Smooth muscle cell (in vitro differentiated cells): ENCODE measurements around the gene MYO9B. TPM values are rescaled to one million over a fixed set of nuclear protein-coding genes. Genes with fewer than 3 reads are reported as not detected.
"Not testable (repeated sequence)": the region's sequence is repeated elsewhere in the genome, so short reads cannot be mapped to it uniquely, and the experiment has no call there.

Experiments used
- DNase-seq: peaks from one replicate; lab custom pipeline; 2025; ENCODE audit not compliant: unreplicated experiment; lab: John Stamatoyannopoulos, UW
- H2AFZ ChIP-seq: fragments of 200-600 bp; sonication (generic); 2 replicates; pipeline ENCODE4 v1.6.0; 2016; ENCODE audit warnings: antibody characterized with exemption, low read depth, mild to moderate bottlenecking
- H3F3A ChIP-seq: fragments of 200-600 bp; sonication (generic); 2 replicates; pipeline ENCODE4 v1.6.0; 2017; ENCODE audit warnings: antibody characterized with exemption, low read depth
- H3K27ac ChIP-seq: fragments of 200-600 bp; sonication (generic); 2 replicates; pipeline ENCODE4 v1.5.1; 2016; ENCODE audit warnings: low read depth, mild to moderate bottlenecking
- H3K27me3 ChIP-seq: fragments of 200-600 bp; sonication (generic); 2 replicates; pipeline ENCODE4 v1.6.1; 2016; ENCODE audit warnings: low read depth, mild to moderate bottlenecking
- H3K36me3 ChIP-seq: fragments of 200-600 bp; sonication (generic); 2 replicates; pipeline ENCODE4 v1.5.1; 2016; ENCODE audit warnings: low read depth
- H3K4me1 ChIP-seq: fragments of 200-600 bp; sonication (generic); 2 replicates; pipeline ENCODE4 v1.5.1; 2016; ENCODE audit warnings: low read depth
- H3K4me2 ChIP-seq: fragments of 200-600 bp; sonication (generic); 2 replicates; pipeline ENCODE4 v1.6.0; 2016; ENCODE audit warnings: mild to moderate bottlenecking
- H3K4me3 ChIP-seq: fragments of 200-600 bp; sonication (generic); 2 replicates; pipeline ENCODE4 v1.5.1; 2016; ENCODE audit warnings: mild to moderate bottlenecking
- H3K79me2 ChIP-seq: fragments of 200-600 bp; sonication (generic); 2 replicates; pipeline ENCODE4 v1.6.0; 2016; ENCODE audit warnings: low read depth, mild to moderate bottlenecking
- H3K9ac ChIP-seq: fragments of 200-600 bp; sonication (generic); 2 replicates; pipeline ENCODE4 v1.6.0; 2016; ENCODE audit warnings: low read depth
- H3K9me3 ChIP-seq: fragments of 200-600 bp; sonication (generic); replicated peaks from 2 replicates; pipeline ENCODE4 v1.5.1; 2016; ENCODE audit warnings: low read depth
- H4K20me1 ChIP-seq: fragments of 200-600 bp; sonication (generic); 2 replicates; pipeline ENCODE4 v1.6.0; 2016; ENCODE audit warnings: low read depth
- CTCF ChIP-seq: fragments of 200-600 bp; sonication (generic); IDR thresholded peaks from 2 replicates; pipeline ENCODE4 v1.5.1; 2017; ENCODE audit warnings: borderline replicate concordance, mild to moderate bottlenecking, antibody characterized with exemption; ENCODE audit not compliant: insufficient read depth, poor library complexity, severe bottlenecking
- WGBS: methylation state at CpG from one replicate; pipeline ENCODE4 v1.1.7; 2016; ENCODE audit warnings: low lambda C conversion rate; 5-methylcytosine and 5-hydroxymethylcytosine counted together
- polyA plus RNA-seq: library from polyadenylated mRNA; unstranded; fragments of >200 nt; fragmentation: Nextera tagmentation; extraction: Ambion mirVana; gene quantifications from 2 replicates; pipeline ENCODE4 v1.2.1, GENCODE V29; 2016
- total RNA-seq: library from RNA; depleted of rRNA; stranded (reverse); fragments of >200 nt; gene quantifications from 2 replicates; pipeline ENCODE4 v1.2.3, GENCODE V29; 2014

The MYO9B gene
- total and polyA plus RNA-seq, 2 experiments from 2014 or later: 44.6 to 46.6 TPM

- Histone ChIP-seq H2AFZ (no peak overlapping the region), H3K27ac (peak overlapping the region; percentile 97), H3K36me3 (no peaks in the 10 kb centered on the region), H3K4me1 (peaks cover 8% of the 10 kb centered on the region), H3K4me2 (peak overlapping the region; percentile 71), H3K4me3 (no peak overlapping the region), H3F3A (peaks cover 19% of the 10 kb centered on the region), H3K27me3 (no peaks in the 10 kb centered on the region), H3K9ac (peak overlapping the region; percentile 1), H3K79me2 (peaks cover 85% of the 10 kb centered on the region), H4K20me1 (peaks cover 63% of the 10 kb centered on the region), H3K9me3 (no peaks in the 10 kb centered on the region)
- WGBS: 90% methylated on average over 5 of the region's 5 CpGs
- DNase-seq: no peak
- TF ChIP-seq CTCF: no peak
Measured at GRCh38 chr19:17088552-17088951, 13.0 kb downstream of the MYO9B start.

GRCh38 chr19:17090583-17090982 is 15.0 kb downstream of the MYO9B start:
- H3K9me3 ChIP-seq: no peaks in the 10 kb centered on the region
- H3K4me1 ChIP-seq: peaks cover 8% of the 10 kb centered on the region
- H3K79me2 ChIP-seq: peaks cover 85% of the 10 kb centered on the region
- no peaks in the 10 kb centered on the region for H3K36me3 ChIP-seq
- H2AFZ ChIP-seq: no peak overlapping the region
- H3K9ac ChIP-seq: peak overlapping the region; percentile 86
- H4K20me1 ChIP-seq: peaks cover 43% of the 10 kb centered on the region
- no peak for DNase-seq
- peaks cover 19% of the 10 kb centered on the region for H3F3A ChIP-seq
- H3K4me2 ChIP-seq: peak overlapping the region; percentile 71
- WGBS: 80% methylated on average over 9 of the region's 9 CpGs
- no peak for TF ChIP-seq CTCF
- no peaks in the 10 kb centered on the region for H3K27me3 ChIP-seq
- peak overlapping the region; percentile 97 for H3K27ac ChIP-seq
- H3K4me3 ChIP-seq: no peak overlapping the region

GRCh38 chr19:17091758-17092333 is 16.3 kb downstream of the MYO9B start:
- Histone ChIP-seq H4K20me1 (peaks cover 31% of the 10 kb centered on the region), H3K27me3 (no peaks in the 10 kb centered on the region), H3K4me1 (peaks cover 8% of the 10 kb centered on the region), H3K79me2 (peaks cover 85% of the 10 kb centered on the region), H3K9ac (no peak overlapping the region), H3K4me3 (no peak overlapping the region), H3K36me3 (no peaks in the 10 kb centered on the region), H2AFZ (no peak overlapping the region), H3K4me2 (no peak overlapping the region), H3K9me3 (no peaks in the 10 kb centered on the region), H3K27ac (peak overlapping the region; percentile 97), H3F3A (peaks cover 25% of the 10 kb centered on the region)
- no peak for TF ChIP-seq CTCF
- WGBS: 82% methylated on average over 14 of the region's 15 CpGs
- no peak for DNase-seq

- peaks cover 22% of the 10 kb centered on the region for H3F3A ChIP-seq
- no peak overlapping the region for H3K9ac ChIP-seq
- peaks cover 32% of the 10 kb centered on the region for H4K20me1 ChIP-seq
- H3K36me3 ChIP-seq: no peaks in the 10 kb centered on the region
- no peaks in the 10 kb centered on the region for H3K27me3 ChIP-seq
- peaks cover 10% of the 10 kb centered on the region for H3K4me1 ChIP-seq
- peaks cover 83% of the 10 kb centered on the region for H3K79me2 ChIP-seq
- H3K9me3 ChIP-seq: no peaks in the 10 kb centered on the region
- no peak for TF ChIP-seq CTCF
- no peak overlapping the region for H3K4me3 ChIP-seq
- WGBS: 84% methylated on average over 2 of the region's 2 CpGs
- no peak overlapping the region for H3K27ac ChIP-seq
- H2AFZ ChIP-seq: no peak overlapping the region
- DNase-seq: no peak
- H3K4me2 ChIP-seq: no peak overlapping the region
Measured at GRCh38 chr19:17092696-17093095, 17.1 kb downstream of the MYO9B start.

- not testable (repeated sequence) for H3K9ac ChIP-seq, H3K4me3 ChIP-seq, H3K27me3 ChIP-seq, H2AFZ ChIP-seq, H3K36me3 ChIP-seq, H3K9me3 ChIP-seq, DNase-seq, H3K4me1 ChIP-seq
- peaks cover 34% of the 10 kb centered on the region for H4K20me1 ChIP-seq
- peak overlapping the region; percentile 25 for H3K4me2 ChIP-seq
- peaks cover 20% of the 10 kb centered on the region for H3F3A ChIP-seq
- peaks cover 95% of the 10 kb centered on the region for H3K79me2 ChIP-seq
- 89% methylated on average over 3 of the region's 3 CpGs for WGBS
- H3K27ac ChIP-seq: peak overlapping the region; percentile 70
Measured at GRCh38 chr19:17094694-17095093, 19.1 kb downstream of the MYO9B start.
